HepG2 (cell line): Measurements from ENCODE around the gene TMEM150C. TPM values are rescaled to one million over a fixed set of nuclear protein-coding genes. Genes with fewer than 3 reads are reported as not detected.

Source experiments
- ATAC-seq: fragments of 200-7000 bp; cut with Tn5 transposase; 3 replicates; pipeline ENCODE4 v1.9.1; 2020; ENCODE audit warnings: mild to moderate bottlenecking, moderate library complexity
- BruUV-seq: library from RNA; stranded (reverse); fragments of 400-500 nt; replicated peaks from 2 replicates; lab custom pipeline; 2021; lab: Mats Ljungman, UMichigan
- CTCF ChIA-PET: fragments of 300-600 bp; formaldehyde crosslinking; extraction: SDS; loops from one replicate; lab custom pipeline; 2021; ENCODE audit warnings: low total read pairs, inconsistent platforms, low intra/inter-chr PET ratio; lab: Yijun Ruan, JAX
- POLR2A ChIA-PET: fragments of 350-600 bp; sonication (Branson Sonifier 250); formaldehyde crosslinking; loops from one replicate; lab custom pipeline; 2020; ENCODE audit warnings: antibody characterized with exemption, inconsistent platforms; lab: Yijun Ruan, JAX
- DNase-seq: peaks from one replicate; pipeline ENCODE4 v3.0.0-alpha.2; 2015; ENCODE audit warnings: low spot score
- FAIRE-seq: peaks from 3 replicates; lab custom pipeline; 2011; peaks lifted over from hg19 to GRCh38; lab: Jason Lieb, UNC
- H2AFZ ChIP-seq: one replicate; pipeline ENCODE4 v1.6.1; 2011; ENCODE audit warnings: low read length, inconsistent platforms
- H3K27ac ChIP-seq: fragments of 300-600 bp; 3 replicates; pipeline ENCODE4 v1.8.0; 2011; ENCODE audit warnings: mixed run types, mild to moderate bottlenecking, mixed read lengths, low read length, inconsistent platforms; ENCODE audit not compliant: insufficient read depth; ENCODE audit errors: extremely low read length
- H3K27me3 ChIP-seq, 2 experiments: fragments of 200-600 bp in 1 of 2; 2 replicates in 1 of 2; 3 replicates in 1 of 2; pipeline versions ENCODE4 v1.6.0 to v1.8.0; 2011; ENCODE audit warnings: low read length in 2 of 2, mild to moderate bottlenecking in 2 of 2, moderate library complexity in 2 of 2, inconsistent platforms in 1 of 2; ENCODE audit not compliant: insufficient read depth in 2 of 2, control insufficient read depth in 1 of 2
- H3K36me3 ChIP-seq, 2 experiments: fragments of 200-600 bp in 1 of 2; replicated peaks in 1 of 2; 2 replicates in 1 of 2; 3 replicates in 1 of 2; pipeline versions ENCODE4 v1.5.1 to v1.8.0; 2011; ENCODE audit warnings: low read length in 2 of 2, inconsistent platforms in 1 of 2; ENCODE audit not compliant: insufficient read depth in 2 of 2, control insufficient read depth in 1 of 2
- H3K4me1 ChIP-seq: 2 replicates; pipeline ENCODE4 v1.5.1; 2012; ENCODE audit warnings: low read length, inconsistent platforms; ENCODE audit not compliant: insufficient read depth
- H3K4me2 ChIP-seq: 2 replicates; pipeline ENCODE4 v1.6.0; 2011; ENCODE audit warnings: low read depth, low read length, inconsistent platforms
- H3K4me3 ChIP-seq, 3 experiments: fragments of 200-600 bp in 1 of 3; sonication (generic), shearing (Covaris generic) in 1 of 3; replicated peaks in 1 of 3; 2 replicates each; pipeline ENCODE4 v1.5.1; 2011 to 2016; ENCODE audit warnings: low read length in 3 of 3, inconsistent platforms in 2 of 3, low read depth in 2 of 3, mild to moderate bottlenecking in 2 of 3, control low read depth in 1 of 3, mixed read lengths in 1 of 3; ENCODE audit not compliant: insufficient read depth in 1 of 3
- H3K79me2 ChIP-seq: one replicate; pipeline ENCODE4 v1.6.1; 2011; ENCODE audit warnings: low read length, inconsistent platforms; ENCODE audit not compliant: insufficient read depth
- H3K9ac ChIP-seq: 2 replicates; pipeline ENCODE4 v1.6.0; 2011; ENCODE audit warnings: mild to moderate bottlenecking, low read depth, low read length, inconsistent platforms; ENCODE audit not compliant: insufficient read depth
- H3K9me3 ChIP-seq: 2 replicates; pipeline ENCODE4 v1.5.1; 2012; ENCODE audit warnings: mild to moderate bottlenecking, low read length
- H4K20me1 ChIP-seq: 2 replicates; pipeline ENCODE4 v1.6.0; 2011; ENCODE audit warnings: inconsistent platforms, mild to moderate bottlenecking, low read length, moderate library complexity; ENCODE audit not compliant: insufficient read depth
- CHD4 ChIP-seq: fragments of 200-600 bp; sonication (generic); IDR thresholded peaks from 2 replicates; pipeline ENCODE4 v1.7.0; 2017; ENCODE audit warnings: mild to moderate bottlenecking, low read length, borderline replicate concordance
- CTCF ChIP-seq: sonication (generic); formaldehyde crosslinking; IDR thresholded peaks from 2 replicates; pipeline ENCODE4 v1.5.0; 2020; ENCODE audit warnings: mild to moderate bottlenecking, missing genetic modification reagents, moderate library complexity
- KDM3A ChIP-seq: IDR thresholded peaks from 2 replicates; pipeline ENCODE4 v1.6.1; 2018; ENCODE audit warnings: low read depth, missing compliant biosample characterization
- KLF13 ChIP-seq: sonication (generic); formaldehyde crosslinking; IDR thresholded peaks from 2 replicates; pipeline ENCODE4 v1.4.0; 2020; ENCODE audit warnings: mild to moderate bottlenecking, missing genetic modification reagents
- MXD4 ChIP-seq: IDR thresholded peaks from 2 replicates; pipeline ENCODE4 v1.6.1; 2016; ENCODE audit warnings: mild to moderate bottlenecking, missing biosample characterization, missing genetic modification reagents
- NR0B2 ChIP-seq: sonication (generic); formaldehyde crosslinking; IDR thresholded peaks from 2 replicates; pipeline ENCODE4 v1.4.0; 2020; ENCODE audit warnings: mild to moderate bottlenecking, missing genetic modification reagents
- SALL1 ChIP-seq: sonication (generic); formaldehyde crosslinking; IDR thresholded peaks from 2 replicates; pipeline ENCODE4 v1.8.0; 2022; ENCODE audit warnings: mild to moderate bottlenecking, missing genetic modification reagents
- ZNF713 ChIP-seq: sonication (generic); formaldehyde crosslinking; IDR thresholded peaks from 2 replicates; pipeline ENCODE4 v1.4.0; 2020; ENCODE audit warnings: mild to moderate bottlenecking, missing genetic modification reagents
- WGBS: methylation state at CpG from one replicate; pipeline ENCODE4 v1.1.6; 2017; ENCODE audit warnings: low lambda C conversion rate; 5-methylcytosine and 5-hydroxymethylcytosine counted together
- in situ Hi-C: cut with HindIII; loops from 2 replicates; pipeline ENCODE4 v1.10.0; 2017; ENCODE audit warnings: low pct_unique_long_range_greater_than_20kb; ENCODE audit not compliant: extremely low pct_ligation_motif_present
- intact Hi-C: fragments of 100-400 bp; cut with micrococcal nuclease; formaldehyde crosslinking; loops from one replicate; pipeline ENCODE4 v1.10.0; 2022; ENCODE audit not compliant: unreplicated experiment
- polyA plus RNA-seq, 8 experiments: library from polyadenylated mRNA; depleted of rRNA in 3 of 8; stranded (reverse) in 7 of 8; unstranded in 1 of 8; fragments of >200 nt; fragmentation: Illumina TruSeq in 4 of 8; extraction: Trizol in 4 of 8; gene quantifications; 2 replicates each; pipeline versions ENCODE4 v1.2.1 to v1.2.3, GENCODE V29; 2011 to 2016; ENCODE audit warnings: low read depth in 4 of 8, missing spikeins in 1 of 8, mixed read lengths in 1 of 8; ENCODE audit not compliant: insufficient read depth in 1 of 8
- total RNA-seq, 5 experiments: library from RNA; depleted of rRNA; stranded (reverse); fragments of >200 nt; fragmentation: Illumina TruSeq; extraction: Trizol; gene quantifications; 2 replicates each; pipeline ENCODE4 v1.2.3, GENCODE V29; 2016; ENCODE audit warnings: low read depth in 1 of 5

Gene TMEM150C
- total and polyA plus RNA-seq, 2 of the 13 experiments (the other 11 are each of a cell fraction or from before 2014, with no cell fraction given), result 0.33 to 0.42 TPM

- no peak overlapping the region for H3K27ac ChIP-seq
- FAIRE-seq (no peak), ATAC-seq (no peak), DNase-seq (no peak)
- no peak overlapping the region for H2AFZ ChIP-seq
- no TSS peak for BruUV-seq
- H3K4me3 ChIP-seq, result no peak overlapping the region
- no peaks in the 10 kb centered on the region for H3K9me3 ChIP-seq
- H3K27me3 ChIP-seq, result peaks cover 0 to 11% of the 10 kb centered on the region in 2 experiments; a peak in 2 of 5 replicates
- H4K20me1 ChIP-seq, result no peaks in the 10 kb centered on the region
- no peak overlapping the region for H3K9ac ChIP-seq
- no peak overlapping the region for H3K4me2 ChIP-seq
- H3K79me2 ChIP-seq, result no peaks in the 10 kb centered on the region
- intact Hi-C loops (no loop called here), in situ Hi-C loops (no loop called here)
- ChIA-PET CTCF (no interaction called here), POLR2A (no interaction called here)
- H3K36me3 ChIP-seq, result no peaks in the 10 kb centered on the region
- WGBS, result 66% methylated on average over 7 of the region's 7 CpGs
- peaks cover 2% of the 10 kb centered on the region; the same call in 1 of the 2 replicates for H3K4me1 ChIP-seq
- TF ChIP-seq KLF13 (CRISPR knock-in tag), result no peak
Observed at GRCh38 chr4:82567444-82567843, 5.7 kb upstream of the TMEM150C start.

GRCh38 chr4:82562564-82562854 lies 721 bp upstream of the TMEM150C start:
- in situ Hi-C loops, result no loop called here
- FAIRE-seq (no peak), ATAC-seq (peak; percentile 41), DNase-seq (no peak)
- Histone ChIP-seq H3K9ac (no peak overlapping the region), H4K20me1 (no peaks in the 10 kb centered on the region), H3K27ac (no peak overlapping the region), H2AFZ (no peak overlapping the region), H3K79me2 (no peaks in the 10 kb centered on the region), H3K4me1 (peaks cover 14% of the 10 kb centered on the region), H3K27me3 (peaks cover 5 to 29% of the 10 kb centered on the region in 2 experiments; a peak in 3 of 5 replicates), H3K4me3 (peak overlapping the region in 2 of 3 experiments; percentile 52 to 76; a peak in 4 of 6 replicates), H3K9me3 (no peaks in the 10 kb centered on the region), H3K4me2 (peak overlapping the region; percentile 97), H3K36me3 (no peaks in the 10 kb centered on the region)
- BruUV-seq, result no TSS peak
- ChIA-PET POLR2A (no interaction called here), CTCF (no interaction called here)
- intact Hi-C loops, result loop anchor here (5.0 kb wide), 1 partner anchor 100 kb away; no protein-coding TSS in a partner anchor
- TF ChIP-seq CTCF, result peak; percentile 25
- TF ChIP-seq CHD4, result no peak
- 0 out of 2 replicates have a peak, but pooled peaks have one; percentile 3 for TF ChIP-seq SALL1 (CRISPR knock-in tag)
- no peak for TF ChIP-seq ZNF713 (CRISPR knock-in tag)
- no peak for TF ChIP-seq MXD4 (CRISPR knock-in tag)
- no peak for TF ChIP-seq NR0B2 (CRISPR knock-in tag)
- TF ChIP-seq KDM3A (CRISPR knock-in tag), result no peak
- 35% methylated on average over 3 of the region's 4 CpGs for WGBS
